LNCAP (cell line): ENCODE measurements around the gene USP6NL.

Source experiments
- TF ChIP-seq, protein P1 (sequence below): fragments of 450-650 bp; IDR thresholded peaks from 2 replicates; pipeline ENCODE4 v1.5.1; 2017; ENCODE audit warnings: mild to moderate bottlenecking

USP6NL gene

DNA sequence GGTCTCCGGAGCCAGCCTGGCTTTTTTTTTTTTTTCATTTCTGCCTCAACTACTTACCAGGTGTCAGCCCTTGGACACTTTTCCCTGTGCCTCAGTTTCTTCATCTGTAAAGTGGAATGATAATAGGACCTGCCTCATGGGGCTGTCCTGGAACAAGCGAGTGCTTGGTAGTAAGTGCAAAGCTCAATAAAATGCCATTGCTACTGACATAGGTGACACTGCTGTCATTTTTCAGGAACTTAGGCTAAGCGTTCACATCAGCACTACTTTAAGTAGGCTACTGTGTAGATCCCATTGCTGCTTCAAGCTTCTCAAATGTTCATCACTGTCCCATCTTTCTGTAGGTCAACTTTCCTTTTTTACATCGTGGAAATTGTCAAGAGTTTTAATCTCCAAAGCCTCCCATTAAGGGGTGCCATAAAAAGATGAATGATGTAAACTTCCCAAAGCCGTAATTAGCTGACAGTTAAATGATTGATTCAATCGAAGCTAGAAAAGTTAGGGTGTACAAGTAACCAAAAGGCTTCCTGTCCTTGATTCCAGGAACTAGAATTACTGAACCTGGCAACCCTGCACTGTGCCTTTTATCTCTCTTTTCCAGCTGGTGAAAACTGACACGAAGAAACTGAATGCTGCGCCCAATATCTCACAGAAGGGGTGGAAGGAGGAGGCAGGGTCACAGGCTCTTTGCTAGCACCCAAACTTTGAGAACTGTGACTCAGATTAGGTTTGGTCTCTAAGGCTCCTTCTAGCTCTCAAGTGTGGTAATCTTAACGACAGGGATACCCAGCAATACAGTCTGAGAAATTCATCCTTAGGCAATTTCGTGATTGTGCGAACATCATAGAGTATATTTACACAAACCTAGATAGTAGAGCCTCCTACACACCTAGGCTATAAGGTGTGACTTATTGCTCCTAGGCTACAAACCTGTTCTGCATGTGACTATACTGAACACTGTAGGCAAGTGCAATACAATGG is 861 bp upstream of the USP6NL start:
- TF ChIP-seq, protein P1, sequence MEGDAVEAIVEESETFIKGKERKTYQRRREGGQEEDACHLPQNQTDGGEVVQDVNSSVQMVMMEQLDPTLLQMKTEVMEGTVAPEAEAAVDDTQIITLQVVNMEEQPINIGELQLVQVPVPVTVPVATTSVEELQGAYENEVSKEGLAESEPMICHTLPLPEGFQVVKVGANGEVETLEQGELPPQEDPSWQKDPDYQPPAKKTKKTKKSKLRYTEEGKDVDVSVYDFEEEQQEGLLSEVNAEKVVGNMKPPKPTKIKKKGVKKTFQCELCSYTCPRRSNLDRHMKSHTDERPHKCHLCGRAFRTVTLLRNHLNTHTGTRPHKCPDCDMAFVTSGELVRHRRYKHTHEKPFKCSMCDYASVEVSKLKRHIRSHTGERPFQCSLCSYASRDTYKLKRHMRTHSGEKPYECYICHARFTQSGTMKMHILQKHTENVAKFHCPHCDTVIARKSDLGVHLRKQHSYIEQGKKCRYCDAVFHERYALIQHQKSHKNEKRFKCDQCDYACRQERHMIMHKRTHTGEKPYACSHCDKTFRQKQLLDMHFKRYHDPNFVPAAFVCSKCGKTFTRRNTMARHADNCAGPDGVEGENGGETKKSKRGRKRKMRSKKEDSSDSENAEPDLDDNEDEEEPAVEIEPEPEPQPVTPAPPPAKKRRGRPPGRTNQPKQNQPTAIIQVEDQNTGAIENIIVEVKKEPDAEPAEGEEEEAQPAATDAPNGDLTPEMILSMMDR = no peak

DNA sequence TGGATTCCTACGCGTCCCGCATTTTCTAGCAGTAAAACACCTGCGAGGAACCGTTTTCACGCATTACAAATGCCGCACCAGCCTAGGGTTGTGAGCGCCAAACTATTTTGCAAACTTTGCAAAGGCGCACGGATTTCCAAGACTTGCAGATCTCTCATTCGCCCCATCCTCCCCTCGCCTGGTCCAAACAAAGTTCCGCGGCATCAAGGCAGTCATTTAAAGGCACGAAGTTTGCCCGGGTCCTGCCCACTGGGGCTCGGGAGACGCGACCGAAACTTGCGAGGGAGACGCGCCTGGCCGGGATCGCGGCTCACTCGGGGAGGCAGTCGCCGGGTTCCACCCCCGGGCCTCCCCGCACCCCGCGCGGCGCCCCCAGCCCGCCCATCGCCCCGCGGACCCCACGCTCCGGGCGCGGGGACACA is 613 bp downstream of the USP6NL start:
- TF ChIP-seq, protein P1 = no peak

DNA sequence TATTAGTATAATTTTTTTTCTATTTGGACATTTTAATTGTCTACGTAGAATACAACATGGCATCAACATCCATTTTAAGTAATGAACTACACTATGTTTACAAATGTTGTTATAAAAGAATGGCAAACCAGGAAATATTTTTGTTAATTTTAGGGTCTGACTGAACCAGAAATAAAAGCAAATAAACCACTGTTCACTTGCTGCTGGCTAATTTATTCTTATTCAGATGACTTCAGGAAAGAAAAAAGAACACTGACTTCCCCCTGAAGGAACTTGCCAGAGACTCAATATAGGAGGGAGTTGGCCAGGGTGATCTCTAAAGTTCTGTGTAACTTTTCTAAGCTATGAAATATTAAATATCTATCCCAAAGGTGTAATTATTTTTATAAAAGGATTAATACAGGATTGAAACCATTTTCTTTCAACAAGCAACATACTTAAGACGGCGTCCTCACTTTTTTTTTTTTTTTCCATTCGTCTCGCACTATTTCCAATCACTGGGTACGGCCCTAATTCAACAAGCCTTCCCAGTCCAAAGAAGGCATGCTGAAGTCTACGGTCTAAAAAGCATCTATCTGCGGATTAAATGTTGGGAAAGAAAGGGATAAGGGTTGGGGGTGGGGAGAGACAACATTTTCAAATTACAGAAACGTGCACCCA is 1.2 kb downstream of the USP6NL start:
- TF ChIP-seq, protein P1 = no peak

DNA sequence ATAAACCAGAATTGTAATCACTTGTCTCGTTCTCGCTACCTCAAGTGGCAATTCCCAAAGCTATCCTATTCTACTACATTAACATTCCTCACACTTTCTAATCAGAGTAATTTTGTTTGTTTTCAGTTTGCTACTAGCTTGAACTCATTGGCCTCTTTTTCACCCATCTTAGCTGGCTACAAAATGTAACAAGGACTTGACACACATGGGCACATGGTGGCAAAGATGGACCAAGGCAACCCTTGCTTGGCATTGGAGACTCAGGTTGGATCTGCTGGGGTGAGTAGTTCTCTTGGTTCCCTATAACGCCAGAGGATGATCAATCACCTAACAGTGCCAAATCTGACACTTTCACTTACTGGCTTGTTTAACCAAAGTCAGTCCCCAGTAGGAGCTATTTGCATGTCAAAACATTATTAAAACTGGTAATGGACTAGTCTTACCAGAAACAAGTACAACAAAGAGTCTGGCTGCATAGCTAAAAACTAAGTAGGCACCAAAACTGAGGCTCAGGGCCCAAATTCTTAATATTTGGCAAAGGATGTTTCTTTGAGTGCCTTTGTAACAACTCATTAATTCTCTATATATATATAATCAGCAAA is 1.9 kb downstream of the USP6NL start:
- TF ChIP-seq, protein P1 = no peak

DNA sequence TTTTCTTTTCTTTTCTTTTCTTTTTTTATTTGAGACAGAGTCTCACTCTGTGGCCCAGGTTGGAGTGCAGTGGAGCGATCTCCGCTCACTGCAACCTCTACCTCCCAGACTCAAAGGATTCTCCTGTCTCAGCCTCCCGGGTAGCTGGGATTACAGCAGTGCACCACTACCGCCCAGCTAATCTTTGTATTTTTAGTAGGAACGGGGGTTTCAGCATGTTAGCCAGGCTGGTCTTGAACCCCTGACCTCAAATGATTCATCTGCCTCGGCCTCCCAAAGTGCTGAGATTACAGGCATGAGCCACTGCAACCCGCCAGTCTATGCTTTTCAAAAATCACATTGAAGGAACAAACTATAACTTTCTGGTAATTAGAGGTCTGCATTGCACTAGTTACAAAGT is 2.4 kb downstream of the USP6NL start:
- TF ChIP-seq, protein P1 = no peak

DNA sequence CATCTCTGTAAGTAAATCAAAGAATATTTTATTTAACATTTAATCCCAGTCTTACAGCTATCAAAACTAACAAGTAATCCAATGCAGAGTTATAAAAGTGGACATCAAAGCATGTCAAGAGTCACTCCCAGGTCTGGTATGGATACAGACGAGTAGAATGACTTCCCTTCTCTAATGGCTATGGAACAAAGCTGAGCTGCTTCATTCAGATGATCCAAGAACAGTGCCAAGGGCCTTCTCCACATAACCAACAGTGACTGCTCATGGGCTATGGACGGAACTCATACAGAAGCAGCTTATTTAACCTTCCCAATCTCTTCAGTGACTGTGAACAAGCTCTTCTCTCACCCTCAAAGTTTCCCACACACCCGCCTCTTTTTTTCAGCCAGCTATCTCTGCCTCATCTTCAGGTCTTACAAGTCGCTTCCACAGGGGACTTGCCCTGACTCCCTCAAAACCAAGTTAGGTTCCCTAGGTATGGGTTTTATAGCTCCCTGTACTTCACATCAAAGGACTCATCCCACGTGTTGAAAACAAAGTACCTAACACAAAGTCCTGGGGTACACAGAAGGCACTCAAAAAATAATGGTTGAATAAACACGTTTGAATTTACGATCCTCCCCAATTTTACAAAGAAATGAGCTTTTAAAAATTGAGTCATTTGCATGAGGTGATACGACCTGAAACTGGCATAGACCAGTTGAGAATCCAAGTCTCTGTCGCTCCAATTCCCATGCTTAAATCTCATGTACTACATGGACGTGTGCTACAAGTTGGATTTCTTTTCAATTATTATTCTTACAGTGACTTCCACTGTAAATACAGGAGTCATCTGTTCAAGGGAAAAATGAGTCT is 3.1 kb downstream of the USP6NL start:
- TF ChIP-seq, protein P1 = no peak
